HFFc6 (cell line): Measurements from ENCODE around the gene YDJC. TPM values are rescaled to one million over a fixed set of nuclear protein-coding genes. Genes with fewer than 3 reads are reported as not detected.
"Not testable (repeated sequence)": the region's sequence is repeated elsewhere in the genome, so short reads cannot be mapped to it uniquely, and the experiment has no call there.

ENCODE experiments used
- DNase-seq: peaks from one replicate; pipeline ENCODE4 v3.0.0-alpha.2; 2018
- H3K27ac Mint-ChIP-seq: 2 replicates; pipeline ENCODE4 v1.8.0; 2020; ENCODE audit warnings: mild to moderate bottlenecking, mixed read lengths
- H3K27me3 Mint-ChIP-seq: 2 replicates; pipeline ENCODE4 v1.8.0; 2021; ENCODE audit warnings: mild to moderate bottlenecking, moderate library complexity, mixed read lengths; ENCODE audit not compliant: insufficient read depth
- H3K36me3 Mint-ChIP-seq: 2 replicates; pipeline ENCODE4 v1.8.0; 2021; ENCODE audit warnings: low read depth, mixed read lengths
- H3K4me1 Mint-ChIP-seq: 2 replicates; pipeline ENCODE4 v1.8.0; 2020; ENCODE audit warnings: low read depth, mixed read lengths
- H3K4me3 Mint-ChIP-seq: 2 replicates; pipeline ENCODE4 v1.8.0; 2020; ENCODE audit warnings: mild to moderate bottlenecking, moderate library complexity, mixed read lengths
- H3K9me3 Mint-ChIP-seq: 2 replicates; pipeline ENCODE4 v1.8.0; 2020; ENCODE audit warnings: mild to moderate bottlenecking, mixed read lengths
- total RNA-seq, 6 experiments: library from RNA; stranded (reverse); fragmentation: NEBNext Ultra II Directional; extraction: Animal tissue kit (Norgen Biotek cat#: 25700); gene quantifications; 2 replicates in 1 of 6; 3 replicates in 5 of 6; pipeline ENCODE4 v1.2.3, GENCODE V29; 2021
- TF ChIP-seq, protein P1 (sequence below): fragments of 200-600 bp; sonication (generic); IDR thresholded peaks from 2 replicates; pipeline ENCODE4 v1.5.0; 2021; ENCODE audit warnings: antibody characterized with exemption, mild to moderate bottlenecking

The YDJC gene
- total RNA-seq, 6 experiments from 2014 or later = 18.6 to 29.5 (median 20.0) TPM

DNA sequence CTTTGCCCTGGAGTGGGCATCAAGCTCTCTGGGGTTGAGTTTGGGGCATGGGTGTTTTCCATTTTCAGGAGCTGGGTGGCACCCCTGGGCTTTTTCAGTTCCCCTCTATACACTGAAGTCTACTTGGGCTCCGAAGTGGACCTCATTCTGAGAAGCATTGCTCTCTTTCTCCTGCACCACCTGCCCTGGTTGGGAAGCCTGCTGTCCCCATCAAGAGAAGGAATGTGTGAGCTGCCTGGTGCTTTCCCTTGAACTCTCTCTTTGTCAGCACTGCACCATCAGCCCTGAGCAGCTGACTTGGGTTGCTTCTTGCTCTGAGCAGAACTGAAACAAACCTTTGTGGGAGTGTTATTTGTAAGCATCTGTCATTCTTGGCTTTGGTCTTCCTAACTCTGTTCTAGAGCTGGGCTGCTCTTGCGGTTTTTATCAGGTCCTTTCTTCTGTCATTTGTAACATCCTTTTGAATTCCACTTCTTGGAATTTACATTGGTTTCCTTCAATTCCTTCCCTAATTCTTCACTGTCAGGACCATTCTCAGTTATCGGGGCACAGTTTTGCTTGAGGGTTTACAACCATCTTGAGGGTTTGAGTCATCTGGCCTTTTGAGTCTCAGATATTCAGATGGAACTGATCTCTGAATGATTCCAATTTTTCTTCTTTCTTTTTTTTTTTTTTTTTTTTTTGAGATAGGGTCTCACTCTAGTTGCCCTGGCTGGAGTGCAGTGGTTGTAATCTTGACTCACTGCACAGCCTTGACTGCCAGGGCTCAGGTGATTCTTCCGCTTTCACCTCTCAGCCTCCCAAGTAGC, 41.8 kb downstream of the YDJC start:
- DNase-seq = peak; percentile 64
- peak overlapping the region; percentile 52 for H3K4me3 Mint-ChIP-seq
- peaks cover 15% of the 10 kb centered on the region; the same call in 1 of the 2 replicates for H3K36me3 Mint-ChIP-seq
- peaks cover 45% of the 10 kb centered on the region for H3K4me1 Mint-ChIP-seq
- H3K9me3 Mint-ChIP-seq = no peaks in the 10 kb centered on the region
- no peaks in the 10 kb centered on the region for H3K27me3 Mint-ChIP-seq
- TF ChIP-seq, protein P1, sequence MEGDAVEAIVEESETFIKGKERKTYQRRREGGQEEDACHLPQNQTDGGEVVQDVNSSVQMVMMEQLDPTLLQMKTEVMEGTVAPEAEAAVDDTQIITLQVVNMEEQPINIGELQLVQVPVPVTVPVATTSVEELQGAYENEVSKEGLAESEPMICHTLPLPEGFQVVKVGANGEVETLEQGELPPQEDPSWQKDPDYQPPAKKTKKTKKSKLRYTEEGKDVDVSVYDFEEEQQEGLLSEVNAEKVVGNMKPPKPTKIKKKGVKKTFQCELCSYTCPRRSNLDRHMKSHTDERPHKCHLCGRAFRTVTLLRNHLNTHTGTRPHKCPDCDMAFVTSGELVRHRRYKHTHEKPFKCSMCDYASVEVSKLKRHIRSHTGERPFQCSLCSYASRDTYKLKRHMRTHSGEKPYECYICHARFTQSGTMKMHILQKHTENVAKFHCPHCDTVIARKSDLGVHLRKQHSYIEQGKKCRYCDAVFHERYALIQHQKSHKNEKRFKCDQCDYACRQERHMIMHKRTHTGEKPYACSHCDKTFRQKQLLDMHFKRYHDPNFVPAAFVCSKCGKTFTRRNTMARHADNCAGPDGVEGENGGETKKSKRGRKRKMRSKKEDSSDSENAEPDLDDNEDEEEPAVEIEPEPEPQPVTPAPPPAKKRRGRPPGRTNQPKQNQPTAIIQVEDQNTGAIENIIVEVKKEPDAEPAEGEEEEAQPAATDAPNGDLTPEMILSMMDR = no peak
- H3K27ac Mint-ChIP-seq = peak overlapping the region; percentile 76

DNA sequence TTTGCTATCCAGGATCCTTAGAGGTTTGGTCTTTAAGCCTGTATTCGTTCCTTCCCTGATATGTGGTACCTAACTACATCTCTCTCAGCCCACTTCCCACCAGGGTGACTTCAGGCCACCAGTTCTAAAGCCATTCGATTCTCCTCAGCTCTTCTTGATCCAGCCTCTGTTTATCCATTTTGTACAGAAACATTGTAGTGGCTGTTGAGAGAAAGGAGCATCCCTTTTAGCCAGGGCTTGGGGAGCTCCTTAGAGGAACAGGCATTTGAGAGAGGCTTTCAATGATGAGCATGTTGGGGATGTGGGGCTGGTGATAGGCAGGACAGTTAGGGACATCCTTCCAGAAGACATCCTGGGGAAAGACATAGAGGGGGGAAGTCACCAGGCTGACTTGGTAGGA, 44.4 kb downstream of the YDJC start:
- Mint-ChIP-seq H3K4me1 (peaks cover 33% of the 10 kb centered on the region), H3K9me3 (no peaks in the 10 kb centered on the region), H3K4me3 (no peak overlapping the region; the same call in 1 of the 2 replicates), H3K27me3 (no peaks in the 10 kb centered on the region), H3K27ac (no peak overlapping the region), H3K36me3 (peaks cover 15% of the 10 kb centered on the region; the same call in 1 of the 2 replicates)
- no peak for DNase-seq
- TF ChIP-seq, protein P1 = no peak

DNA sequence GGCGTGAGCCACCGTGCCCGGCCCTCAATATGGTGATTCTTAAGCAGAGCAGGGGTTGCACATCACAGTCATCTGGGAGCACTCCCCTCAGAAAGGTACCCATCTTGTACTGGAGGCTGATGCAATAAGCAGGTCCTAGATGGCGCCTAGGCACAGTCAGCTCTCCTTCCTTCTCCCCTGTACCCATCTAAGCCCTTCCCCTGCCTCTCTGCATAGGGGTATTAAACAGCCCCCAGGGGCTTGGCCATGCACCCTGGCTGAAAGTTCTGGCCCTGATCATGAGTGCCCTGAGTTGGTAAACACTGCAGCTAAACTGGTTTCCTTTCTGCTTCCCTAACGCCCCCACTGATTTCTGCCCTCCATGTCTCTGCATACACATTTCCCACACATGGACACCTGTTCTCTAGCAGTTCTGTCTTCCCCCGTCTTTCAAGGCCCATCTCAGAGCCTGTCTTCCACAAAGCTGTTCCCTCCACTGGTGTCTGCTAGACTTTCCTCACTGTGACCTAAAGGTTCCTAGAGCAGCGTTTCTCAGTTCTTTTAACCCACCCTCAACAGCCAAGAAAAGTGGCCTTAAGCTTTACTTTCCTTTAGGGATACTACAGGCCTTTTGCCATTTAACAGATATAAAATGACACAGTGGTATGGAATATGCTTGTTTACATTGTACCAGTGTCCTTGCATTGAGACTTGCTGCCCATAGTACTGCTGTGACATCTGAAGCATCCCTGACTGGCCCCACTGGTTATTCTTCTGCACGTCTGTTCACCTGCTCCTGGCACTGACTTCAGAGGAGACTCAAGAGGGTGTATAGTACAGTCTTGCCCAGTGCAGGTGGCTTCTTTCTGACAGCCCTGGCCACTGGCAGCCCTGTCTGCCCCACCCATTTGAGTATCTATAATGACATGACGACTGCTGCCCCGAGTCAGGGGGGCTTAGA, 46.8 kb downstream of the YDJC start:
- no peaks in the 10 kb centered on the region for H3K9me3 Mint-ChIP-seq
- H3K4me3 Mint-ChIP-seq = no peak overlapping the region
- H3K27ac Mint-ChIP-seq = no peak overlapping the region
- H3K36me3 Mint-ChIP-seq = peaks cover 9% of the 10 kb centered on the region; the same call in 1 of the 2 replicates
- TF ChIP-seq, protein P1 = no peak
- H3K4me1 Mint-ChIP-seq = peaks cover 28% of the 10 kb centered on the region
- no peak for DNase-seq
- no peaks in the 10 kb centered on the region for H3K27me3 Mint-ChIP-seq

DNA sequence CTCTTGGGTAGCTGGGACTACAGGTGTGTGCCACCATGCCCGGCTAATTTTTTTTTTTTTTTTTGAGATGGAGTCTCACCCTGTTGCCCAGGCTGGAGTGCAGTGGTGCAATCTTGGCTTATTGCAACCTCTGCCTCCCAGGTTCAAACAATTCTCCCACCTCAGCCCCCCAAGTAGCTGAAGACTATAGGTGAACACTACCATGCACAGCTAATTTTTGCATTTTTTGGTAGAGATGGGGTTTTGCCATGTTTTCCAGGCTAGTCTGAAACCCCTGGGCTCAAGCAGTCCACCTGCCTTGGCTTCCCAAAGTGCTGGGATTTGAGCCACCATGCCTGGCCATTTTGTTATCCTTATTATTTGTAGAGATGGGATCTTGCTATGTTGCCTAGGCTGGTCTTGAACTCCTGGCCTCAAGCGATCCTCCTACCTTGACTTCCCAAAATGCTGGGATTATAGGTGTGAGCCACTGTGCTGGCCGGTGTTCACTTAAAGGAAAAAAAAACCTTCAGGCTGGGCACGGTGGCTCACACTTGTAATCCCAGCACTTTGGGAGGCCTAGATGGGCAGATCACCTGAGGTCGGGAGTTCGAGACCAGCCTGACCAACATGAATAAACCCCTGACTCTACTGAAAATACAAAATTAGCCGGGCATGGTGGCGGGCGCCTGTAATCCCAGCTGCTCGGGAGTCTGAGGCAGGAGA, 48.7 kb downstream of the YDJC start:
- H3K4me3 Mint-ChIP-seq, H3K9me3 Mint-ChIP-seq, DNase-seq, H3K27me3 Mint-ChIP-seq, H3K27ac Mint-ChIP-seq: not testable (repeated sequence)
- Mint-ChIP-seq H3K4me1 (peaks cover 27% of the 10 kb centered on the region), H3K36me3 (peaks cover 11% of the 10 kb centered on the region; the same call in 1 of the 2 replicates)

DNA sequence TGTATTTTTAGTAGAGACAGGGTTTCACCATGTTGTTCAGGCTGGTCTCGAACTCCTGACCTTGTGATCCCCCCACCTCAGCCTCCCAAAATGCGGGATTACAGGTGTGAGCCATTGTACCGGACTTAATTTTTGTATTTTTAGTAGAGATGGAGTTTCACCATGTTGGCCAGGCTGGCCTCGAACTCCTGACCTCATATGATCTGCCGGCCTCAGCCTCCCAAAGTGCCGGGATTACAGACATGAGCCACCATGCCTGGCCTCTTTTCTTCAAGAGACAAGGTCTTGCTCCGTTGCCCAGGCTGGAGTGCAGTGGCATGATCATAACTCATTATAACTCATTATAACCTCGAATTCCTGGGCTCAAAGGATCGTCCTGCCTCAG, 49.2 kb downstream of the YDJC start:
- peaks cover 25% of the 10 kb centered on the region for H3K4me1 Mint-ChIP-seq
- not testable (repeated sequence) for H3K36me3 Mint-ChIP-seq

DNA sequence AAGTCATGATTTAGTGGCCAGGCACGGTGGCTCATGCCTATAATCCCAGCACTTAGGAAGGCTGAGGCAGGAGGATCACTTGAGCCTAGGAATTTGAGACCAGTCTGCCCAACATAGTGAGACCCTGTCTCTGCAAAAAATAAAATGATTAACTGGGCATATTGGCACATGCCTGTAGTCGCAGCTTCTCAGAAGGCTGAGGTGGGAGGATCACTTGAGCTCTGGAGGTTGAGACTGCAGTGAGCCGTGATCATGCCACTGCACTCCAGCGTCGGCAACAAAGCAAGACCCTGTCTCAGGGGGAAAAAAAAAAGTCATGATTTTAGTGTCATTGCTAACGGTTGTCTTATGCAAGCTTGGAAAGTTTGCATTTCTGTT, 50.4 kb downstream of the YDJC start:
- TF ChIP-seq, protein P1 = no peak
- Mint-ChIP-seq H3K4me1 (peaks cover 24% of the 10 kb centered on the region), H3K27me3 (no peaks in the 10 kb centered on the region), H3K9me3 (no peaks in the 10 kb centered on the region), H3K27ac (no peak overlapping the region), H3K36me3 (peaks cover 6% of the 10 kb centered on the region; the same call in 1 of the 2 replicates), H3K4me3 (no peak overlapping the region)
- no peak for DNase-seq

More for the DNA sequence above, 49.2 kb downstream of the YDJC start:
- not testable (repeated sequence) for H3K9me3 Mint-ChIP-seq, H3K27me3 Mint-ChIP-seq, H3K27ac Mint-ChIP-seq, DNase-seq, H3K4me3 Mint-ChIP-seq
